NT2/D1 (cell line): Measurements from ENCODE around the gene AP3D1.

ENCODE experiments used
- DNase-seq: peaks from one replicate; pipeline ENCODE4 v3.0.0-alpha.2; 2011; ENCODE audit warnings: low read depth, low spot score
- H3K27me3 ChIP-seq: 2 replicates; pipeline ENCODE4 v1.6.0; 2011; ENCODE audit warnings: mild to moderate bottlenecking; ENCODE audit not compliant: insufficient read length, insufficient read depth
- H3K36me3 ChIP-seq: 2 replicates; pipeline ENCODE4 v1.6.1; 2011; ENCODE audit warnings: mild to moderate bottlenecking, low read length, mixed read lengths; ENCODE audit not compliant: insufficient read depth, insufficient read length
- H3K4me1 ChIP-seq: 2 replicates; pipeline ENCODE4 v1.5.1; 2011; ENCODE audit not compliant: insufficient read depth, insufficient read length
- H3K4me3 ChIP-seq: 2 replicates; pipeline ENCODE4 v1.5.1; 2011; ENCODE audit warnings: low read depth; ENCODE audit not compliant: insufficient read length
- H3K9ac ChIP-seq: 2 replicates; pipeline ENCODE4 v1.6.0; 2011; ENCODE audit warnings: low read depth; ENCODE audit not compliant: insufficient read length
- H3K9me3 ChIP-seq: 2 replicates; pipeline ENCODE4 v1.5.1; 2011; ENCODE audit warnings: mild to moderate bottlenecking, low read length; ENCODE audit not compliant: insufficient read depth
- SUZ12 ChIP-seq: IDR thresholded peaks from 2 replicates; pipeline ENCODE4 v1.6.1; 2011; ENCODE audit not compliant: insufficient read length, insufficient read depth; ENCODE audit errors: extremely low read depth
- YY1 ChIP-seq: IDR thresholded peaks from 2 replicates; pipeline ENCODE4 v1.6.1; 2011; ENCODE audit not compliant: insufficient read length, insufficient read depth
- ZNF274 ChIP-seq: IDR thresholded peaks from 2 replicates; pipeline ENCODE4 v1.6.1; 2011; ENCODE audit warnings: mild to moderate bottlenecking, low read depth, low read length

Gene AP3D1

DNA sequence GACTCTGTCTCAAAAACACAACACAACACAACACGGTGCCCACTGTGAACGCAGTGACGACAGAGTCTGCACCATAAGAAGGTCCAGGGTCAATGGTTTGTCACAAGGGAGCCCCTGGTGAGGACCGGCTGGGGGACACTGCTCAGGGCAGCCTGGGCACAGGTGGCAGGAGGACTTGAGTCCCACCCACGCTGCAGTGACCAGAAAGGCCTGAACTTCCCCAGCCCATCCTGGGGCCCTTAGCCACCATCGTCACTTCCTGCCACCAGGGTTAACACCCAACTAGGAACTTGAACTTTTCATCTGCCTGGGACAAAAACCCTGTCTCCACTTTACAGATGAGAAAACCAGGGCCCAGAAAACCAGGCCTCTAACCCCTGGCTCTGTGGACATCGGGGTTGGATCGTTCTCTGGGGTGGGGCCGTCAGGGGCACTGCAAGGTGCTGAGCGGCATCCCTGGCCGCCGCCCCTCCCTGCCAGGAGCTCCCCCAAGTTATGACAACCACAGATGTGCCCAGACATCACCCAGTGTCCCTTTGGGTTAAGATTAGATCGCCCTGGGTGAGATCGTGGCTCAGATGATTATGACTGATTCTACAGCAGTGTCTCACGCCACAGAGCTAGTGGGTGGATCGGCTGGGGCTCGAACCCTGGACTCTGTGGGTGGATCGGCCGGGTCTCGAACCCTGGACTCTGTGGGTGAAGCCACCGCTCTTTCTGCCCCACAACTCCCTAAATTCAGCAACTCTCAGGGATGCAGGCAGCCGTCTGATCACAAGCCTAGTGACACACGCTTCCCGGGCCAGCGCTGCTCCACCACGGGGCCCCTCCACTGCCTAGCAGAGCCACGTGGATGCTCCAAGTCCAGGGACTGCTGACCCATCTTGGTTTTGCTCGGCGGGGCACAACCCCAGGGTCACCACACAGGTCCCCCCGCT, 69.2 kb downstream of the AP3D1 start:
- Histone ChIP-seq H3K4me3 (no peak overlapping the region), H3K9ac (no peak overlapping the region), H3K27me3 (no peaks in the 10 kb centered on the region), H3K36me3 (peaks cover 54% of the 10 kb centered on the region), H3K4me1 (peaks cover 7% of the 10 kb centered on the region), H3K9me3 (no peaks in the 10 kb centered on the region)
- TF ChIP-seq ZNF274 (no peak), YY1 (no peak), SUZ12 (no peak)
- no peak for DNase-seq

DNA sequence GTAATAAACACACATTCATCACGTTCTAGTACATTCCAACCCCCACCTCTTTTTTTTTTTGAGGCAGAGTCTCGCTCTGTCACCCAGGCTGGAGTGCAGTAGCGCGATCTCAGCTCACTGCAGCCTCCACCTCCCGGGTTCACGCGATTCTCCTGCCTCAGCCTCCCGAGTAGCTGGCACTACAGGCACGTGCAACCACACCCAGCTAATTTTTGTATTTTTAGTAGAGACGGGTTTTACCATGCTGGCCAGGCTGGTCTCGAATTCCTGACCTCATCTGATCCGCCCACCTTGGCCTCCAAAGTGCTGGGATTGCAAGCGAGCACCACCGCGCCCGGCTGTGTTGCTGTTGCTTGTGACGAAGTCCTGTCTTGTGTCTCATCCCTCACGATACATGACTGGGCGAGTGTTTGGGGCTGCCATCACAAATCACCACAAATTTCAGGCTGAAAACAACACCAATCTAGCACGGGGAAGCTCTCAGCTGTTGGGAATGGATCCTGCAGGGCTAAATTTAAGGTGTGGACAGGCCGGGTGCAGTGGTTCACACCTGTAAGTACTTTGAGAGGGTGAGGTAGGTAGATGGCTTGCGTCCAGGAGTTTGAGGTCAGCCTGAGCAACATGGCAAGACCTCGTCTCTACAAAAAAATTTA, 70.9 kb downstream of the AP3D1 start:
- Histone ChIP-seq H3K4me3 (no peak overlapping the region), H3K27me3 (no peaks in the 10 kb centered on the region), H3K9me3 (no peaks in the 10 kb centered on the region), H3K4me1 (peaks cover 7% of the 10 kb centered on the region), H3K9ac (no peak overlapping the region), H3K36me3 (peaks cover 66% of the 10 kb centered on the region)
- DNase-seq = no peak
- TF ChIP-seq ZNF274 (no peak), SUZ12 (no peak), YY1 (no peak)

DNA sequence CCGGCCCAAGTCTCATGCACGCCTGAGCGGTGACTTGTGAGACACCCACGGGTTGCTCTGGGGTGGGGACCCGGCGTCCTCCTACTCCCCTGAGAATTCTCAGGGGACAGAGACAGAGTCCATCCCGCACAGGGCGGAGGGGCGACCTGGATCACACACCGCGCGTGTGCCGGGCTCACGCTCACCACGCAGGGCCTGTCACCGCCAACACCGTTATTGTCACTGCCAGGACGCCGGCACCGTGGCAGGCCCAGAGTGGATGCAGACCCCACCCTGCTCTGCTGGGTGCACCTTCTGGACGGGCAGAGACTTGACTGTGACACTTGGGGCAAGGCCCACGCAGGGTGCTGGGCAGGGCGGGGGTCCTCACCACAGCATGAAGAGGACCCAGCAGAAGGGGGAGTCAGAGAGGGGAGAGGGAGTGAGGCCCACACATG, 71.5 kb downstream of the AP3D1 start:
- Histone ChIP-seq H3K4me1 (peaks cover 5% of the 10 kb centered on the region), H3K36me3 (peaks cover 69% of the 10 kb centered on the region), H3K4me3 (no peak overlapping the region), H3K27me3 (no peaks in the 10 kb centered on the region), H3K9ac (no peak overlapping the region), H3K9me3 (no peaks in the 10 kb centered on the region)
- TF ChIP-seq ZNF274 (no peak), YY1 (no peak), SUZ12 (no peak)
- no peak for DNase-seq

DNA sequence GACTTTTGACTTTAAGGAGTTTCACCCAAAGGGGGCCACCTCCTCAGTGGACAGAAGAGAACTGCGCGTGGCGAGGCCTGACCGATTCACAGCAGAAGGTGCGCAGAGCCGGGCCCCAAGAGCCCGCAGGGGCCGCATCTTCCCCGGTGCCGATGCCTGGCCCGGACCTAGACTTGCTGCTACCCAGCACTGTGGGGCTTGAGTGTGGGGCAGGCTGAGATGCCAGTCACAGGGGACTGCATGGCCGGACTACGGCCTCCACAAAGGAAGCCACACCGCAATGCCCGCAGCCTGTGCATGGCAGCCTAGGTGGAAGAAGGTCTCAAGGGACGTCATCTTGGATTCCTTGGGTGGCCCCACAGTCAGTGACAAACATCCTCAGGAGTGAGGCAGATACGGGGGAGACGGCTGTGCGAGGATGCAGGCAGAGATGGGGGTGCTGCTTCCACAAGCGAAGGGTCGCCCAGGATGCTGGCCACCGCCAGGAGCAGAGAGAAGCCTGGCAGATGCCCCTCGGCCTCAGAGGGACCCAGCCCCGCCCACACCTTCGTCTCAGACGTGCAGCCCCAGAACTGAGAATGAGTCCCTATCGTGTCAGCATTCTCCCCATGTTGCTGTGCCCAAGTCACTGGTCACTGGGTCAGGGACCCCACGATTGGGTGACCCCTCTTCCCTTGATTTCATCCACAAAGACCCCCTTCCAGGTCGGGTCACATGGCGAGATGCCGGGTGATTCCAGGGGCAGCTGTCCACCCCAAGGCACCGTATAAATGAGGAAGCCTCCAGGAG, 72.1 kb downstream of the AP3D1 start:
- no peak for TF ChIP-seq SUZ12
- TF ChIP-seq YY1 = no peak
- no peak for TF ChIP-seq ZNF274

DNA sequence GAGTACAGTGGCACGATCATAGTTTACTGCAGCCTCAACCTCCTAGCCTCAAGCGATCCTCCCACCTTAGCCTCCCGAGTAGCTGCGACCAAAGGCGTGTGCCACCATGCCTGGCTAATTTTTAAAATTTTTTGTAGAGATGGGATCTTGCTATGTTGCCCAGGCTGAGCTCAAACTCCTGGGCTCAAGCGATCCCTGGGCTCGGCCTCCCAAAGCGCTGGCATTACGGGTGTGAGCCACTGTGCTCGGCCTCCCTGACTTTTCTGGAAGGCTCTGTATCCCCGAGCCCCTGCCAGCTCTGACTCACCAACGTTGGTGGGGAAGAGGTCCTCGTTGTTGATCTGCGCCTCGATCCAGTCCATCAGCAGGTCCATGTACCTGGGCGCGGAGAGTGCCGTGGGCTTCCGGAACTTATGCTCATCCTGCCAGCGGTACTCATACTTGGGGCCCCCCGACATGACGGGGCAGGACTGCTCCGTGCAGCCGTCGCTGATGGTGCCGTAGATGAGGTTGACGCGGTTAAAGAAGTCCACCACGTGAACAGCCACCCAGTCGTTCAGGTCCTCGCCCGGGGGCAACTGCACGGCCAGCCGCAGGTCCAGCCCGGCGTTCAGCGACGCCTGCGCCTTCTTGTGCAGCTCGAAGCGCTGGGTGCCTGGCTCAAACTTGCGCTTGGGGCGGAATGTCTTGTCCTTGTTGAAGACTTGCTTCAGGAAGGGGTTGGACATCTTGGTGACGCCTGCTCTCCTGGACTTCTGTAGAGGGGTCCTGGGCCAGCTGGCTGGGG, 73.3 kb downstream of the AP3D1 start:
- no peak for TF ChIP-seq ZNF274
- TF ChIP-seq SUZ12 = no peak
- no peak for TF ChIP-seq YY1
- Histone ChIP-seq H3K9me3 (no peaks in the 10 kb centered on the region), H3K4me3 (no peak overlapping the region), H3K9ac (no peak overlapping the region), H3K27me3 (no peaks in the 10 kb centered on the region), H3K36me3 (peaks cover 67% of the 10 kb centered on the region), H3K4me1 (peaks cover 3% of the 10 kb centered on the region)
- no peak for DNase-seq

More for the DNA sequence above, 72.1 kb downstream of the AP3D1 start:
- H3K9me3 ChIP-seq = no peaks in the 10 kb centered on the region
- H3K4me1 ChIP-seq = peaks cover 5% of the 10 kb centered on the region
- no peak overlapping the region for H3K4me3 ChIP-seq
- H3K27me3 ChIP-seq = no peaks in the 10 kb centered on the region
- H3K36me3 ChIP-seq = peaks cover 68% of the 10 kb centered on the region
- H3K9ac ChIP-seq = no peak overlapping the region
- no peak for DNase-seq

DNA sequence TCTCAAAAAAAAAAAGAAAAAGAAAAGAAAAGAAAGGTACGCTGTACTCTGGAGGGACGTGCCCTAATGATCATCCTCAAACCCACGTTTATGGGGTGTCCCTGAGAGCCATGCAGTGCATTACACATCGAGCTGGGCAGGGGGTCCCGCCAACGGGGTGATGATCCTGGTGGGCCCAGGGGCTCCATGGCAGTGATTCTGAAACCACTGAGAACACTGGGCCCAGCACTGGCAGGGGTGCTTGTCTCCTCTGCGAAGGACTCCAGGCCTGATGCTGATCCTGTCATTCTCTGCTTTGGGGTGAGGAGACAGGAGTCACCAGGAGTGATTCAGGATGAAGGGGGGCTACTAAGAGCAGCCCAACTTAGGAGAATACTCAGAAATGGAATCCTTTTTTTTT, 74.0 kb downstream of the AP3D1 start:
- Histone ChIP-seq H3K9me3 (no peaks in the 10 kb centered on the region), H3K9ac (no peak overlapping the region), H3K36me3 (peaks cover 71% of the 10 kb centered on the region), H3K27me3 (no peaks in the 10 kb centered on the region), H3K4me1 (peaks cover 3% of the 10 kb centered on the region), H3K4me3 (no peak overlapping the region)
- TF ChIP-seq SUZ12 (no peak), YY1 (no peak)
- no peak for DNase-seq
